Subcutaneous adipose tissue (tissue), 4 donors: ENCODE results near the gene NKX2-2. TPM values are rescaled to one million over a fixed set of nuclear protein-coding genes. Genes with fewer than 3 reads are reported as not detected.

Source experiments
- CTCF ChIP-seq: fragments of 450-650 bp; IDR thresholded peaks from one replicate; pipeline ENCODE4 v1.5.1; 2016; ENCODE audit warnings: low read depth, mild to moderate bottlenecking, control low read depth, antibody characterized with exemption, moderate library complexity
- total RNA-seq, 4 donors: library from RNA; depleted of rRNA; stranded (reverse); fragments of >200 nt; gene quantifications; one replicate each; pipeline ENCODE4 v1.1.0, GENCODE V29; 2016

The NKX2-2 gene
- total RNA-seq, result not detected

DNA sequence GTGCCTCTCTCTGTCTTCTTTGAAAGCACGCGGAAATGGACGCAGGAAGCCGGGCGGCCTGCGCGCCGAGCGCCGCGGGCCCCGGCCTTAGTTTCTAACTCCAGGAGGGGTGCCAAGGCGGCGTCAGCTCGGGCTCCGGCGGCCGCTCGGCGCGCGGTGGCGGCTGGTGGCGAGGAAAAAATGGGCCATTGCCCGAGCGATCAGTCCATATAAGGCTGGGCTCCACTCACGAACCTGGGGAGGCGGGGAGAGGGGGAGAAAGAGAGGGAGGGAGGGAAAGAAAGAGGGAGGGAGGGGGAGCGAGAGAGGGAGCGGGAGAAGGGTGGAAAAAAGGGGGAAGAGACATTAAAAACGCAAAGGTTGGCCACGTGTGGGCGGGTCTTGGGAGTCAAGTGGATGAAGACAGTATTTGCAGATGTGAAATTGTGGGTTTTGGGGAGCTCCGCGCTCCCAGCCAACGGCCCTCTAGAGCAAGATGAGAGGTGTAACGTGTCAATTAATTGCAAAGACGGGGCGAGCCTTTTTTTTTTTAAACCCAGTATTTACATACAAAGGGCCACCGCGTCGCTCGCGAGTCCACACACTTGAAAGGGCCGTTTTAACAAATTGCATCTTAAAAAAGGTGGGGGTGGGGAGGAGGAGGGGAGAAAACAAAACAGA lies at the start of gene NKX2-2:
Gene NKX2-2 (minus strand): TSS at position 184 of the 660 bp plus-strand sequence. CDS start 395 bp downstream, outside the sequence.
- TF ChIP-seq CTCF, result no peak

DNA sequence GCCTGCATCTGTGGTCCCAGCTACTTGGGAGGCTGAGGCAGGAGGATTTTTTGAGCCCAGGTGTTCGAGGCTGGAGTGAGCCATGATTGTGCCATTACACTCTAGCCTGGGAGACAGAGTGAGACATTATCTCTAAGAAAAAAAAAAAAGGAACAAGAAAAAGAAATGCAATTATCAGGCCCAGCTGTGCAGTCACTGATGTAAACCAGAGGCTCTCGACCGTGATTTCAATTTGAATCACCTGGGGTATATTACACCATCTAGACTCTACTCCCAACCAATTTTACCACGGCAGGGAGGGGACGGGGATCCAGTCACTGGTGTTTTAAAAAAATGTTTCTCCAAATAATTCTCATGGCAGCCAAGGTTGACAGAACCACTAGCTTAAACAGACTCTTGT lies 48.8 kb upstream of the NKX2-2 start:
- TF ChIP-seq CTCF, result no peak

GRCh38 chr20:21559305-21559704 lies 45.4 kb upstream of the NKX2-2 start:
- TF ChIP-seq CTCF, result no peak

GRCh38 chr20:21557241-21558020 lies 43.6 kb upstream of the NKX2-2 start:
- TF ChIP-seq CTCF, result no peak

GRCh38 chr20:21556398-21556797 lies 42.5 kb upstream of the NKX2-2 start:
- TF ChIP-seq CTCF, result no peak

DNA sequence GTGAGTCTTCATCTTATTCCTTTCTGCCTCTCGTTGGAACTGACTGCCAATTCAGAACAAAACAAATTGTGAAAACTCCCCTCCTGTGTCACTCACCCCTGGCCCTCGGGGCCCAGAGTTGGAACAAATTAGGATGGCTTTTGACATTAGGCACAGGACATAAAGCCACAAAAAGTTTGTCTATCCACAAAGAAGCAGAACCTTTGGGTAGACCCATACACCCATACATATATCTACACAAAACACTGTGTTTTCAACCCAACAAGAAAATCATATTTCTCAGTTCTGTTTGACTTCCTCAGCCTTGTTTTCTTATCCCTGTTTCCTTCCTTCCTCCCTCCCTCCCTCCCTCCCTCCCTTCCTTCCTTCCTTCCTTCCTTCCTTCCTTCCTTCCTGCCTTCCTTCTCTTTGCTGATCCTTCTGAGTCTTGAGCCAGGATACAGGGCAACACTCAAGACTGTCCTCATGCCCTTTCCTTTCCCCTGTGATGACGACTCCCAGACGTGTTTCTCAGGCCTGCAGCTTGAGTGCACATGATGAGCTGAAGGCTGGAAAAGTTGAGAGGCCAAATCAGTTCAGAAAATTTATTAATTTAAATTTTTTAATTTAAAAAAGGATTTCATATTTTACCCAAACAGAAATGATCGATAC lies 41.7 kb upstream of the NKX2-2 start:
- no peak for TF ChIP-seq CTCF

DNA sequence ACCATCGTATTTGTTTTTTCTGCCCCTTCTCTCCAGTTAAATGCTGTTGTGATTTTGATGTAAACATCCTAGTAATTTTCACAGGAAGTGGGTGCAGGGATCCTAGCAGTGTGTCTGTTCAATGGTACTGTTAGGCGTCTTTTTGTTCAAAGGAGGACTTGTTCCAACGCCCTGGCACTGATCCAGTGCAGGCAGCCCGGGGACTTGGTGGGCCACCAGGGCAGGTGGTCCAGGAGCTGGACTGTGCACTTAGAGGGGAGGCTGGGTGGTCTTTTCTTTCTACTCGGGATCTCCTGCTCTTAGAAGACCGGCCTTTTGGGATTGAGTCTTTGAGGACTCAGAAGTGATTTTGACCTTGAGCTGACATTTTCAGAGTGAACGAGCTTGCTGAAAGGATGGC lies 41.1 kb upstream of the NKX2-2 start:
- TF ChIP-seq CTCF, result no peak
